Measurements from ENCODE around the gene XRCC4. TPM values are rescaled to one million over a fixed set of nuclear protein-coding genes. Genes with fewer than 3 reads are reported as not detected.

XRCC4 gene
- total and polyA plus RNA-seq, 2 of the 8 experiments (the other 6 are each of a cell fraction or from before 2014, with no cell fraction given): 3.0 to 8.3 TPM

GRCh38 chr5:83115816-83116215, 38.5 kb downstream of the XRCC4 start (continued):
- TF ChIP-seq CHD7 (IDR thresholded peaks at IDR 0.05; ENCODE audit: insufficient replicate concordance, low read length): no peak
- TF ChIP-seq TAF7 (optimal IDR thresholded peaks at IDR 0.05; ENCODE audit: borderline replicate concordance, low read depth, low read length): no peak
- no peak for TF ChIP-seq CHD1 (IDR thresholded peaks at IDR 0.05; ENCODE audit: low read depth, low read length)
